ENCODE measurements around the gene IGSF1.

Gene IGSF1, protein sequence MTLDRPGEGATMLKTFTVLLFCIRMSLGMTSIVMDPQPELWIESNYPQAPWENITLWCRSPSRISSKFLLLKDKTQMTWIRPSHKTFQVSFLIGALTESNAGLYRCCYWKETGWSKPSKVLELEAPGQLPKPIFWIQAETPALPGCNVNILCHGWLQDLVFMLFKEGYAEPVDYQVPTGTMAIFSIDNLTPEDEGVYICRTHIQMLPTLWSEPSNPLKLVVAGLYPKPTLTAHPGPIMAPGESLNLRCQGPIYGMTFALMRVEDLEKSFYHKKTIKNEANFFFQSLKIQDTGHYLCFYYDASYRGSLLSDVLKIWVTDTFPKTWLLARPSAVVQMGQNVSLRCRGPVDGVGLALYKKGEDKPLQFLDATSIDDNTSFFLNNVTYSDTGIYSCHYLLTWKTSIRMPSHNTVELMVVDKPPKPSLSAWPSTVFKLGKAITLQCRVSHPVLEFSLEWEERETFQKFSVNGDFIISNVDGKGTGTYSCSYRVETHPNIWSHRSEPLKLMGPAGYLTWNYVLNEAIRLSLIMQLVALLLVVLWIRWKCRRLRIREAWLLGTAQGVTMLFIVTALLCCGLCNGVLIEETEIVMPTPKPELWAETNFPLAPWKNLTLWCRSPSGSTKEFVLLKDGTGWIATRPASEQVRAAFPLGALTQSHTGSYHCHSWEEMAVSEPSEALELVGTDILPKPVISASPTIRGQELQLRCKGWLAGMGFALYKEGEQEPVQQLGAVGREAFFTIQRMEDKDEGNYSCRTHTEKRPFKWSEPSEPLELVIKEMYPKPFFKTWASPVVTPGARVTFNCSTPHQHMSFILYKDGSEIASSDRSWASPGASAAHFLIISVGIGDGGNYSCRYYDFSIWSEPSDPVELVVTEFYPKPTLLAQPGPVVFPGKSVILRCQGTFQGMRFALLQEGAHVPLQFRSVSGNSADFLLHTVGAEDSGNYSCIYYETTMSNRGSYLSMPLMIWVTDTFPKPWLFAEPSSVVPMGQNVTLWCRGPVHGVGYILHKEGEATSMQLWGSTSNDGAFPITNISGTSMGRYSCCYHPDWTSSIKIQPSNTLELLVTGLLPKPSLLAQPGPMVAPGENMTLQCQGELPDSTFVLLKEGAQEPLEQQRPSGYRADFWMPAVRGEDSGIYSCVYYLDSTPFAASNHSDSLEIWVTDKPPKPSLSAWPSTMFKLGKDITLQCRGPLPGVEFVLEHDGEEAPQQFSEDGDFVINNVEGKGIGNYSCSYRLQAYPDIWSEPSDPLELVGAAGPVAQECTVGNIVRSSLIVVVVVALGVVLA (N-terminal part only)

DNA sequence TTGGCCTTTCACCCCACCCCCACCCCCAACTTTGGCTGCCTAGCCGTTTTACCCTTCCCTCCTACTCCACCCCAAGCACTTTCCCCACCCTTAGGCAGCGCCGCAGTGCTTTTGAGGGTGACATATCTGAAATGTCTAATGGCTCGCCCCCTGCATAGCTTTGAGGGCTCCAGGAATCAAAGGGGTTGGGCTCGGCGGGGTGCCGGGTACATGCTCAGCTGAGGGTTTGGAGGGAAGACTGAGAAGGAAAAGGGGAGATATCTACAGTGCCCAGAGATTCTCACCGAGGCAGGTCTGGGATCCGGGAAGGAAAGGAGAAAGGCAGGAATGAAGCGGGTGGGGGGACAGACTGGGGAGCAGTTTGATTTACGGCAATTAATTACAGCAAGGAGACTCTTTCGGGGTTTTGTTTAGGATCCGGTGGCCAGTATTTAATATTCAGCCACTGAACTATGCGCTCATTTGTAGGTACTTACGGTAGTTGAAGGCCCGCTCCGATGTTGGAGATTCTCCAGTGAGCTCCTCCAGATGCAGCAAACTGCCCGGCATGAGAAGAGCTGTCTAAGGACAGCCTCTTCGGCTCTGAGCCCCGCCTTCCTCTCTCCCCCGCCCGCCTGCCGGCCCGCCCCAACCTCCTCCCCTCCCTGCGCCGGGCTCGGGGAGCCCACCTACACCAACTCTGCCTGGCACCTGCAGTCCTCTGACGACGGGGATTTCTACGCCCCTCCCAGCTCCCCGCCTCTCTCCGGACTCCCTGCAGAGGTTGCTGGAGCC is at the start of gene IGSF1:
Gene IGSF1, minus strand, starts transcription at position 569 of the 774 bp plus-strand sequence. CDS start 2,632 bp downstream, outside the sequence.
- DNase-seq (ENCODE audit: low read depth in 3 of 3) = no peak

GRCh38 chrX:131332331-131332730 is 43.2 kb upstream of the IGSF1 start:
- no peak for DNase-seq (ENCODE audit: low read depth in 3 of 3)

GRCh38 chrX:131331152-131331551 is 42.0 kb upstream of the IGSF1 start:
- DNase-seq (ENCODE audit: low read depth in 3 of 3) = no peak

GRCh38 chrX:131330735-131331134 is 41.6 kb upstream of the IGSF1 start:
- DNase-seq (ENCODE audit: low read depth in 3 of 3) = no peak

GRCh38 chrX:131322651-131323050 is 33.5 kb upstream of the IGSF1 start:
- DNase-seq (ENCODE audit: low read depth in 3 of 3) = no peak

DNA sequence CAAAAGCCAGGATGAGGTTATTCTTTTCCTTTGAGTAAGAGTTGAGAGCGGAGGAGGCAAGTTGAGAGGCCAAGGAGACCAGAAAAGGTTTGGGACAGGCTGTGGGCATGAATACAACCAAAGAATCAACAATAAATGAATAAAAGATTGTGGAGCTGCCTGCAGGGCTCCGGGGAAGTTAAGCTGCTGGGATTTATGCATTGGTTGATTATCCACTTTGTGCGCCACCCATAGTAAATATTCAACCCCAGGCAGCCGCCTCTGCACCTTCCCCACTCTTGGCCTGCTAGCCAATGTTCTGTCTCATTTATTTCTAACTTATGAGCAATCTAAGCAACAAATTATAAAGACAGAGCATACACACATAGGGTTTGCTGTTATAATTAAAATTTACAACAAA is 28.2 kb upstream of the IGSF1 start:
- no peak for DNase-seq (ENCODE audit: low read depth in 3 of 3)

- DNase-seq (ENCODE audit: low read depth in 3 of 3) = no peak
These were observed 27.2 kb upstream of the IGSF1 start for GRCh38 chrX:131316260-131316659.

DNA sequence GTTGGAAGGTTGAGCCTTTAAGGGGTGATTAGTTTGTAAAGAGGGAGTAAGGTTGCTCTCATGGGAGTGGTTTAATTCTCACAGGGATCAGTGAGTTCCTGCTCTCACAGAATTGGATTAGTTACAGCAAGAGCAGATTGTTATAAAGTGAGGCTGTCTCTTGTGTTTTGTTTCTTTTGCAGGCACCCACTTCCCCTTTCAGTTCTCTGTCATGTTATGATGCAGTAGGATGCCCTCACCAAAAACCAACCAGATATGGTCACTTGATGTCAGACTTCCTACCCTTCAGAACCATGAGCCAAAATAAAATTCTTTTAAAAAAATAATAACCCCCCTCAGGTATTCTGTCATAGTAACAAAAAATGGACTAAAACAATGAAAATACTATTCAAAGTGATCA is 19.9 kb upstream of the IGSF1 start:
- no peak for DNase-seq (ENCODE audit: low read depth in 3 of 3)

DNA sequence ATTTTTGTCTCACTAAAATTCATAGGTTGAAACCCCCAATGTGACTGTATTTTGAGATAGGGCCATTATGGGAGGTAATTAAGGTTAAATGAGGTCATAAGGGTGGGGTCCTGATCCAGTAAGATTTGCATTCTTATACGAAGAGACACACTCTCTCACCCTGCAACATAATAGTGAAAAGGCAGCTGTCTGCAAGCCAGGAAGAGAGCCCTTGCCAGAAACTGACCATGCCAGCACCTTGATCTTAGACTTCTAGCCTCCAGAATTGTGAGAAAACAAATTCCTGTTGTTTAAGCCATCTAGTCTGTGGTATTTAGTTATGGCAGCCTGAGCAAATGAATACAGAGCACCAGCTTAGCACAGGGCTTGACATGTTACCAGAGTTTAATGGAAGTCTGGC is 17.5 kb upstream of the IGSF1 start:
- no peak for DNase-seq (ENCODE audit: low read depth in 3 of 3)

GRCh38 chrX:131305926-131306325 is 16.8 kb upstream of the IGSF1 start:
- no peak for DNase-seq (ENCODE audit: low read depth in 3 of 3)

- DNase-seq (ENCODE audit: low read depth in 3 of 3) = no peak
These were observed 13.6 kb upstream of the IGSF1 start for GRCh38 chrX:131302701-131303100.

DNA sequence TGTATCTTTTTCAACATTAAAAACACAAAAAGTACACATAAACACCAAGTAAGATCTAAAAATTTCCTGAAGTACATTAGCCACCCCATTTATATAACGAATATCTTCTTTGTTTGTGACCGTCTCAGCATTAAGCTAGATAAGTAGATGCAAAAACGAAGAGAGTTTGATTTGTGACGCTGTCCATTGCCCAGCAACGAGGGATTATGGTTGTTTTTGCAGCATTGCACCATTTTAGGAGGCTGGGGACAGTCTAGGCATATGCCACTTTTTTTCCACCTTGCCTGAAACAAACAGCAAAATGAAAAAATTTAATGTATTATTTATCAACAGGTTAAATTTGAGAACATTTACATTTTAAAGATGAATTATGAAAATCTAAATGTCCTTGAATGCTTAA is 12.0 kb upstream of the IGSF1 start:
- no peak for DNase-seq (ENCODE audit: low read depth in 3 of 3)

GRCh38 chrX:131298846-131299245 is 9.7 kb upstream of the IGSF1 start:
- DNase-seq (ENCODE audit: low read depth in 3 of 3) = no peak

- DNase-seq (ENCODE audit: low read depth in 3 of 3) = no peak
These were observed 8.9 kb upstream of the IGSF1 start for GRCh38 chrX:131298036-131298435.

- DNase-seq (ENCODE audit: low read depth in 3 of 3) = no peak
These were observed 421 bp upstream of the IGSF1 start for GRCh38 chrX:131289527-131289926.

- DNase-seq (ENCODE audit: low read depth in 3 of 3) = no peak
These were observed 918 bp downstream of the IGSF1 start for GRCh38 chrX:131288188-131288587.

- DNase-seq (ENCODE audit: low read depth in 3 of 3) = no peak
These were observed 1.4 kb downstream of the IGSF1 start for GRCh38 chrX:131287560-131288179.

DNA sequence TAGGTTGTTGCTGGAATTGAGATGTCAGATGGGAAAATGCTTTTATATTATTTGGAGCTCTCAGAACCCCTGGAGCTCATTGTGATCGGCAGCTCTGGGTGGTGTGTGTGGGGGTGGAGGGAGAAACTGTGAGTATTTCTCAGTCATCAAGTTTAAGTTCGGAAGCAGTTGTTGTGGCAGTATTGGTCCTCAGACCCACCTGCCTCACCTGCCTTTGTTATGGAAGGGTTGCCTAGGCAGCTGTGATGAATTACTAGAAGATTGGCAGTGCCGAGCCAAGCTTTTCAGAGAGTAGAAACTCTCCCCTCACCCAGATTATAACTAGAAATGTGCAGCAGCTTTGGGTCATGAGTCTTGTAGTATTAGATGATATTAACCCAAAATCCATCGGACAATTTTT is 9.5 kb downstream of the IGSF1 start:
- no peak for DNase-seq (ENCODE audit: low read depth in 3 of 3)

GRCh38 chrX:131279197-131279596 is 9.9 kb downstream of the IGSF1 start:
- DNase-seq (ENCODE audit: low read depth in 3 of 3) = no peak

- no peak for DNase-seq (ENCODE audit: low read depth in 3 of 3)
These were observed 11.5 kb downstream of the IGSF1 start for GRCh38 chrX:131277543-131278136.

Data from stimulated activated CD4-positive, alpha-beta T cell treated with anti-CD3 and anti-CD28 coated beads, TNF-alpha, amount 100 ng/mL, for 48 hours (primary cell).